Activated naive CD4-positive, alpha-beta T cell treated with anti-CD3 and anti-CD28 coated beads for 36 hours (primary cell): Measurements from ENCODE around the gene XCL2. TPM values are rescaled to one million over a fixed set of nuclear protein-coding genes. Genes with fewer than 3 reads are reported as not detected.
"Not testable (repeated sequence)": the region's sequence is repeated elsewhere in the genome, so short reads cannot be mapped to it uniquely, and the experiment has no call there.

Source experiments
- CTCF ChIA-PET: fragments of 350-600 bp; sonication (Branson Sonifier 250); formaldehyde crosslinking; loops from one replicate; lab custom pipeline; 2021; ENCODE audit warnings: antibody characterized with exemption; lab: Charles Lee
- DNase-seq: peaks from one replicate; pipeline ENCODE4 v3.0.0-alpha.2; 2020
- H3K27ac Mint-ChIP-seq: one replicate; pipeline ENCODE4 v1.8.0; 2021; ENCODE audit warnings: mild to moderate bottlenecking, mixed read lengths
- H3K27me3 Mint-ChIP-seq: one replicate; pipeline ENCODE4 v1.8.0; 2021; ENCODE audit warnings: low read depth, mixed read lengths
- H3K36me3 Mint-ChIP-seq: one replicate; pipeline ENCODE4 v1.8.0; 2021; ENCODE audit warnings: low read depth, mixed read lengths
- H3K4me1 Mint-ChIP-seq: one replicate; pipeline ENCODE4 v1.8.0; 2021; ENCODE audit warnings: low read depth, mixed read lengths
- H3K4me3 Mint-ChIP-seq: one replicate; pipeline ENCODE4 v1.8.0; 2021; ENCODE audit warnings: mild to moderate bottlenecking, moderate library complexity, mixed read lengths
- H3K9me3 Mint-ChIP-seq: one replicate; pipeline ENCODE4 v1.8.0; 2021; ENCODE audit warnings: mixed read lengths
- intact Hi-C: fragments of 100-400 bp; cut with micrococcal nuclease; formaldehyde crosslinking; loops from one replicate; pipeline ENCODE4 v1.15.1; 2023
- total RNA-seq, 2 experiments: library from RNA; stranded (reverse); gene quantifications; one replicate each; pipeline ENCODE4 v1.2.3, GENCODE V29; 2021

XCL2 gene
- total RNA-seq, 2 experiments from 2014 or later, result not detected

DNA sequence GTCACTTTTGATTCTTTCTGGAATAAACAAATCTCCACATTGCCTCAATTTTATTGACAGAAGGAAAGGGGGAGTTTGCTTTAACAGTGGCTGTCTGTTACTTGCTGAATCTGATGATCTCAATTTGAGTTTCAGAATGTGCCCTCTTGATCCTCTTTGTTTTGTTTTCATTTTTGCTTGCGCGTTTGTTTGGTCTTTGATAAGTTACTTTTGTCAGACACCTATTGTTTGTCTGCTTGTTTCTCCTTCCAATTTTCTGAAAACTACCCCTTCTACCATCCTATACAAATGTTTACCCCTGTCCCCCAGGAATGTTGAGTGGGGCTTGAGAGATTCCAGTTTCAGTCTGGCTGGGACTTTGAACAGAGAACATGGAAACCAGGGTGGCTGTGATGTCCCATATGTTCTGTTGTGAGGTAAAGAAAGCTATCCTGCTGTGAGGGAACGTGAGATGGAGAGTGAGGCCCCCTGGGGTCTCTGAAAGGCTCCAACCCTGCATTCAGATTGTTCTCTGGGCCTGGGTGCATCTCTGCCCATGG lies 11.8 kb upstream of the XCL2 start:
- Mint-ChIP-seq H3K27me3 (no peaks in the 10 kb centered on the region), H3K36me3 (no peaks in the 10 kb centered on the region), H3K27ac (no peak overlapping the region), H3K4me1 (peaks cover 11% of the 10 kb centered on the region), H3K9me3 (no peaks in the 10 kb centered on the region), H3K4me3 (no peak overlapping the region)
- CTCF ChIA-PET, result no interaction called here
- intact Hi-C loops, result no loop called here
- no peak for DNase-seq

- Mint-ChIP-seq H3K4me1 (peaks cover 11% of the 10 kb centered on the region), H3K27ac (no peak overlapping the region), H3K36me3 (no peaks in the 10 kb centered on the region), H3K9me3 (no peaks in the 10 kb centered on the region), H3K4me3 (no peak overlapping the region), H3K27me3 (no peaks in the 10 kb centered on the region)
- DNase-seq, result no peak
- intact Hi-C loops, result no loop called here
- CTCF ChIA-PET, result interaction anchor here (0.9 to 1.9 kb wide), 2 partner anchors 50 to 115 kb away, joined by 3 to 8 read pairs; no protein-coding TSS in a partner anchor
Measured at GRCh38 chr1:168554603-168555483, 11.0 kb upstream of the XCL2 start.

DNA sequence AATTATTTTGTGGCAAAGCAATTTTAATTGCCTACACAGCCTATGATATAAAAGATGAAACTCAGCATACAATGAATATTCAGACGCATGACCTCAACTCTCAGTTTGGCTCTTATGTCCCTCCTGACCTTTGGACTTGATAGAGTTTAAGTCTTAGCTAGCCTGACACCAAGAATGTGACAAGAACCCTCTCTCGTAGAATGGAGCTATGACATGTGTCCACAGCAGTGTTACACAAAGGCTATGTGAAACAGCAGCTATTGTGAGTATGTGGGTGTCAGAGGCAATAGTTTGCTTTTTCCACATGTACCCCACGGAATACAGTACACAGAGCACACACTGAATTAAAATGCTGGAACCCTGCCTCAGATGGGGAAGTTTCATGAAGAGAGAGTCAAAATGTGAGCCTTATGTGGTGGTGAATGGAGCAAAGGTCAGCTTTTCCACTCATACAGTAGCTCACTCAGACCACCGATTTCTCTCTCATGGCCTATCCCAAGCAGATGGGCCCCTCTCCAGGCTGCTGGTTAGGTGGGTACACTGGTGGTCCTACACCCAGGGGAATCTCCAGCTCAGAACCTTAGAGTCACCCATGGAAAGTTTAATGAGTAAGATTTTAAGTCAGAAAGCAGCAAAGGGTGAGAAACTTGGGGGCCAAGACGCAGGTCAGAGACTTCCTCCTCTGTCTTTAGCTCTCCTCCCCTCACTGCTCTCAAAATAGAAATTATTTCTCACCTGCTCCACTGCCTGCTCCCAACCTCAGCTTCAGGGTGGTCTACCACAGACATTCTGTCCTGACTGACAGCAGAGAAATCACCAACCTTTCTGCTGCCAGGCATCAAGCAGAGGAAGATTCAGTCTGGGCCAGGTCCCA lies 10.1 kb upstream of the XCL2 start:
- DNase-seq, result no peak
- no peak overlapping the region for H3K4me3 Mint-ChIP-seq
- peaks cover 11% of the 10 kb centered on the region for H3K4me1 Mint-ChIP-seq
- no peak overlapping the region for H3K27ac Mint-ChIP-seq
- H3K9me3 Mint-ChIP-seq, result no peaks in the 10 kb centered on the region
- H3K27me3 Mint-ChIP-seq, result no peaks in the 10 kb centered on the region
- intact Hi-C loops, result no loop called here
- CTCF ChIA-PET, result interaction anchor here (0.9 to 1.9 kb wide), 2 partner anchors 51 to 114 kb away, joined by 3 to 8 read pairs; no protein-coding TSS in a partner anchor
- no peaks in the 10 kb centered on the region for H3K36me3 Mint-ChIP-seq

- DNase-seq, result no peak
- intact Hi-C loops, result no loop called here
- Mint-ChIP-seq H3K36me3 (no peaks in the 10 kb centered on the region), H3K4me1 (peaks cover 10% of the 10 kb centered on the region), H3K27me3 (no peaks in the 10 kb centered on the region), H3K27ac (no peak overlapping the region), H3K9me3 (peaks cover 4% of the 10 kb centered on the region), H3K4me3 (no peak overlapping the region)
- CTCF ChIA-PET, result interaction anchor here (0.8 kb wide), 1 partner anchor 210 kb away, joined by 3 read pairs; no protein-coding TSS in a partner anchor
Measured at GRCh38 chr1:168552961-168553360, 9.2 kb upstream of the XCL2 start.

DNA sequence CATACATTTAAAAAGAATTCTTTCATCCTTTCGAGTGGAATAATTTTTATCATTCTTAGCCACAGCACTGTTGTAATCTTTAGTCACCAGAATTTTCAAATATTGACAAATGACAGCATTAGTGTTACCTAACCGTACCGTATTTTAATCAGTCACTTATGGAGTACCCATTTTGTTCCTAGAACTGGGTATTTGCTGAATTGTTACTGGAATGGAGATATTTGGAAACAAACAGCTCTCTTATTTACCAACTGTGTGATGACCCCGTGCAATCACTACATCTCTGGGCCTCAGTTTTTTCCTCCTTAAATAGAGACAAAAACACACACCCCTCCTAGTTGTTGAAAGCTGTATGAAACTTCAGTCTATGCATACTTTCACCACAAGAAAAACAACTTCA lies 7.9 kb upstream of the XCL2 start:
- Mint-ChIP-seq H3K9me3 (peaks cover 4% of the 10 kb centered on the region), H3K36me3 (no peaks in the 10 kb centered on the region), H3K27me3 (no peaks in the 10 kb centered on the region), H3K4me1 (peaks cover 3% of the 10 kb centered on the region), H3K27ac (no peak overlapping the region), H3K4me3 (no peak overlapping the region)
- DNase-seq, result no peak
- CTCF ChIA-PET, result no interaction called here
- intact Hi-C loops, result no loop called here

DNA sequence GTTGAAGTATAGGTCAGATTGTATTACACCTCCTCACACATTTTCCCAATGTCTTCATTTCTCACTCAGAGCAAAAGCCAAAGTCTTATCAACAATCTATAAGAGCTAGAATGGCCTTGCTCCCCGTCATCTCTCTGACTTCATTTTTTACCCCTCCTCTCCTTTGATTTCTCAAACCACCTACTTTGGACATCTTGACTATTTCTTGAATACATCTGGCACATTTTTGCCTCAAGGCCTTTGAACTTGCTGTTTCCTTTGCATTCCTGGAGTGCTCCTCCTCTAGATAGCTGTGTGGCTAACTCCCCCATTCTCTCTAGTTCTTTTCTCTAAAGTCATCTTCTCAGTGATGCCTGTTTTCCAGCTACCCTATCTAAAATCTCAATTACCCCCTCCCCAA lies 7.2 kb upstream of the XCL2 start:
- Mint-ChIP-seq H3K27me3 (no peaks in the 10 kb centered on the region), H3K9me3 (peaks cover 6% of the 10 kb centered on the region), H3K27ac (no peak overlapping the region), H3K4me1 (peaks cover 3% of the 10 kb centered on the region), H3K4me3 (no peak overlapping the region), H3K36me3 (no peaks in the 10 kb centered on the region)
- DNase-seq, result no peak
- intact Hi-C loops, result no loop called here
- CTCF ChIA-PET, result interaction anchor here (0.7 kb wide), 1 partner anchor 856 kb away, joined by 6 read pairs; no protein-coding TSS in a partner anchor

DNA sequence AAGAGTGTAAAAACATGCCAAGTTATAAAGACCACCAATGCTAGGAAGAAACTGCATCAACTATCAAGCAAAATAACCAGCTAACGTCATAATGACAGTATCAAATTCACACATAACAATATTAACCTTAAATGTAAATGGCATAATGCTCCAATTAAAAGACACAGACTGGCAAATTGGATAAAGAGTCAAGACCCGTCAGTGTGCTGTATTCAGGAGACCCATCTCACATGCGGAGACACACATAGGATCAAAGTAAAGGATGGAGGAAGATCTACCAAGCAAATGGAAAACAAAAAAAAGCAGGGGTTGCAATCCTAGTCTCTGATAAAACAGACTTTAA lies 2.7 kb upstream of the XCL2 start:
- H3K4me1 Mint-ChIP-seq, H3K9me3 Mint-ChIP-seq, H3K36me3 Mint-ChIP-seq, H3K27ac Mint-ChIP-seq, H3K4me3 Mint-ChIP-seq, H3K27me3 Mint-ChIP-seq, intact Hi-C loops, CTCF ChIA-PET, DNase-seq: not testable (repeated sequence)

DNA sequence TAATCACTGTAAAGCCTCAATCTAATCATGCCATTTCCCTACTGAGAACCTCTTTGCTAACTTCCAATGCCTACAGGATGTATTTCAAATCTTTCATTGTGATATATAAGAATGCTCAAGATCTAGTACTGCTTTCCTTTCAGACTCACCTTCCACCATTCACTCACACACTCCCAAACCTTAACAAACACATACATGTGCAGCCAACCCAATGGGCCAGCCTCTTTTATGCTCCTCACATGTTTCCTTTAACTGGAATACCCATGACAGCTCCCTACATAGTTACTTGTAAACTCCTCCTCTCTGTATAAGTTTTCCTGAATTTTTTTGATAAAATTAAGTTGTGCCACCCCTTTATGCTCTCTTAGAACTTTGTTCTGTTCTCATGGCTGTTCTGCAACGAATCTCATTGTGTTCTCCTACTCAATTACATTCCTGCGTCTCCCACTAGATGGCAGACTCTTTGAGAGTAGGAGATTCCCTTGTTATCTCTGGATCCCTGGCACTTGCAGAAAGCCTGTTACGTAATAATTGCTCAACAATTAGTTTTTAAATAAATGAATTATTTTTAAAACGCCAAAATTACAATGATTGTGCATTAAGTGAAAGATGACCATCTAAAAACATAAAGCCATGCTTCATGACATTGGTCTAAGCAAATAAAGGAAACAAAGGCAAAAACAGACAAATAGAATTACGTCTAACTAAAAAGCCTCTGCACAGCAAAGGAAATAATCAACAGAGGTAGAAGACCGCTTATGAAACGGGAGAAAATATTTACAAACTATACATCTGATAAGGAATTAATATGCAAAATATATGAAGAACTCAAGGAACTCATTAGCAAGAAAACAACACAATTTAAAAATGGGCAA lies 2.1 kb upstream of the XCL2 start:
- H3K4me1 Mint-ChIP-seq, intact Hi-C loops, H3K27ac Mint-ChIP-seq, H3K4me3 Mint-ChIP-seq, H3K36me3 Mint-ChIP-seq, DNase-seq, CTCF ChIA-PET, H3K9me3 Mint-ChIP-seq, H3K27me3 Mint-ChIP-seq: not testable (repeated sequence)

GRCh38 chr1:168542978-168543377 lies 819 bp downstream of the XCL2 start:
- H3K4me1 Mint-ChIP-seq, H3K4me3 Mint-ChIP-seq, CTCF ChIA-PET, H3K9me3 Mint-ChIP-seq, H3K27me3 Mint-ChIP-seq, intact Hi-C loops, DNase-seq, H3K27ac Mint-ChIP-seq, H3K36me3 Mint-ChIP-seq: not testable (repeated sequence)

DNA sequence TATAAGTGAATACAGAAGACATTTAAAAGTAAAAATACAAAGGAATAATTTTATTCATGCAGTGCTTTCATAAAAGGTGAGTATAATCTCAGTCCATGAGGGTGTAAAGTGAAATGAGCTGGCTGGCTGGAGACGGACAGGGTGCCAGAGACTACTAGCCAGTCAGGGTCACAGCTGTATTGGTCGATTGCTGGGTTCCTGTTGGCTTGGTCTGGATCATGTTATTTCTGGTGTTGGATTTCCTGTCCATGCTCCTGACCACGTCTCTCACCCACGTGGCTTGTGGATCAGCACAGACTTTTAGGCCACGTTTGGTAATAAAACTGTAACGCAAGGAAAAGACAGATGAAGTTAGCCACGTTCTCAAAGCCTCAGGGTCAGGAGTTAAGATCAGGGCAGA lies 3.0 kb downstream of the XCL2 start:
- H3K4me3 Mint-ChIP-seq, H3K27me3 Mint-ChIP-seq, CTCF ChIA-PET, H3K36me3 Mint-ChIP-seq, H3K27ac Mint-ChIP-seq, DNase-seq, intact Hi-C loops, H3K9me3 Mint-ChIP-seq: not testable (repeated sequence)
- peaks cover 18% of the 10 kb centered on the region for H3K4me1 Mint-ChIP-seq

- H3K9me3 Mint-ChIP-seq, result no peaks in the 10 kb centered on the region
- peaks cover 1% of the 10 kb centered on the region for H3K36me3 Mint-ChIP-seq
- H3K27ac Mint-ChIP-seq, result no peak overlapping the region
- H3K4me3 Mint-ChIP-seq, result no peak overlapping the region
- intact Hi-C loops, result loop anchor here (1.0 kb wide), 1 partner anchor 604 kb away; no protein-coding TSS in a partner anchor
- H3K4me1 Mint-ChIP-seq, result peaks cover 60% of the 10 kb centered on the region
- no peaks in the 10 kb centered on the region for H3K27me3 Mint-ChIP-seq
- DNase-seq, result peak; percentile 35
- CTCF ChIA-PET, result interaction anchor here (0.8 to 1.9 kb wide), 5 partner anchors 9 to 193 kb away, joined by 3 to 7 read pairs (median 3); no protein-coding TSS in a partner anchor
Measured at GRCh38 chr1:168535536-168535935, 8.3 kb downstream of the XCL2 start.
